GM12875 (cell line): ENCODE results near the gene IRF1.
"Not testable (repeated sequence)": the region's sequence is repeated elsewhere in the genome, so short reads cannot be mapped to it uniquely, and the experiment has no call there.

Experiments
- H3K4me3 ChIP-seq: one replicate; pipeline ENCODE4 v1.5.1; 2011; ENCODE audit warnings: low read depth, low read length, control low read depth
- CTCF ChIP-seq: IDR thresholded peaks from 2 replicates; pipeline ENCODE4 v1.5.1; 2011; ENCODE audit warnings: low read depth, mild to moderate bottlenecking, control low read depth, inconsistent platforms, low read length, moderate library complexity, borderline replicate concordance; ENCODE audit not compliant: insufficient read depth

IRF1 gene

DNA sequence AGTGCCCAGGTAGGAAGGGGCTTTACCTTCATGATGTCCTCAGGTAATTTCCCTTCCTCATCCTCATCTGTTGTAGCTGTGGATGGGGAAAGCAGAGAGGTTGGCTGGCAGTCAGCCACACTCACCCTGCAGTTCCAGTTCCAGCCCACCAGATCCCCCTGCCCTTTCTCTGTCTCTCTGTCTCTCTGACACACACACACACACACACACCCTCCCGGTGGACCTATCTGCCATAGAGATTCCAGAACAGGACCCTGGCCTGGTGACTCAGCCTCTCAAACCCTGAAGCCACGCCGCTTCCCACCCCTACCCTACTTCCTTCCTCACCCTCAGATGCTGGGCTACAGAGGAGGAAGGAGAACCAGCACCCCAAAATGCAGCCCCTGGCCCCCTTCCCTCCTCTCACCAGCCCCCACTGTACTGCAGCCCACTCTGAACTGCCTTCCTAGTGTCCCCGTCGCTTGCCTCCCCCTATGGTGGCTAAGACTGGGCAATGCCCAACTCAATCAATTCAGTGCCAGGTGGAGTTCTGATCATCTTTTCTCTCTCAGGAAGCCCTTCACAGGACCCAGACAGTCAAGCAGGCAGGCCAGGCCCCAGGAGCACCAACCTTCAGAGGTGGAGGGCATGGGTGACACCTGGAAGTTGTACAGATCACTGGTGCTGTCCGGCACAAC, 4.8 kb downstream of the IRF1 start:
- no peak overlapping the region for H3K4me3 ChIP-seq
- no peak for TF ChIP-seq CTCF

DNA sequence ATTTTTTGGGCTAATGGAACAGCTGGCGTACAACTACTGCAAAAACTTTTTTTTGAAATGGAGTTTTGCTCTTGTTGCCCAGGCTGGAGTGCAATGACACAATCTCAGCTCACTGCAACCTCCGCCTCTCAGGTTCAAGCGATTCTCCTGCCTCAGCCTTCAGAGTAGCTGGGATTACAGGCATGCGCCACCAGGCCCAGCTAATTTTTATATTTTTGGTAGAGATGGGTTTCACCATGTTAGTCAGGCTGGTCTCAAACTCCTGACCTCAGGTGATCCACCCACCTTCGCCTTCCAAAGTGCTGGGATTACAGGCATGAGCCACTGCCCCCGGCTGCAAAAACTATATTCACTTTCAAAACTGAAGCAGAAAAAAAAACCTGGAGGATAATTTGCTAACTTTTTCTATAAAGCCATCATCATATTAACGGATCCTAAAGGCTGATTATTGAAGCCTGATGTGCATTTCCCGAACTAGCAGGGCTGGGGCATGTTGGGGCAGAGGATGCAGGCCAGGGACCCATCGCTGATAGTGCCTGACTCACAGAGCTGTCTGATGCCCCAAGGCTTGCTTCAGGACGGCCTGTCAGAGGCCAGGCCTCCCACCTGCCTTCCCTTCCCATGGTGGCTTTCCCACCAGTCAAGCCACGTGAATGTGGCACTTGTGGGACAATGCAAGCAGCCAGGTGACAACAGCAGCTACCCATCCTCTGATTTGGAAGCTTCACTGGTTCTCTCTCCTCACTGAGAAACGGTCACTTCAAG, 5.5 kb downstream of the IRF1 start:
- not testable (repeated sequence) for H3K4me3 ChIP-seq

GRCh38 chr5:132484391-132484725, 6.2 kb downstream of the IRF1 start:
- no peak overlapping the region for H3K4me3 ChIP-seq
- no peak for TF ChIP-seq CTCF

- no peak for TF ChIP-seq CTCF
- H3K4me3 ChIP-seq = no peak overlapping the region
Observed at GRCh38 chr5:132483661-132484390, 6.7 kb downstream of the IRF1 start.

DNA sequence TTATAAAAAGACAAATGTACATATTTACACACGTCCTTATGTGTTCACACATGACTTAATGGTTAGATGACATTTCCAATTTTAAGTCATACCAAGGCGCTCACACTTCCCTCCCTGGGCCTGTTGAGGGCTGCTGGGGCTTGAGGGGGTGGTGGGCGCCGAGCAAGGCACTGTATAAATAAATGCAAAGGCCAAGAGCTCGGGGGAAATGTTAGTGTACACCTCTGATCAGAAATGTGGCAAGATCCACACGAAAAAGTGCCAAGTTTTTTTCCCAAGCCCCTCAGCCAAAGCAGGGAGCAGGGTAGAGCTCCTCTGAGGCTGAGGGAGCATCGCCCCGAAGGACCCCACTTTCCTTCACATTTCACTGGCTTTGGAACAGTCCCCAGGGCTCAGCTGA, 7.5 kb downstream of the IRF1 start:
- no peak for TF ChIP-seq CTCF
- no peak overlapping the region for H3K4me3 ChIP-seq

DNA sequence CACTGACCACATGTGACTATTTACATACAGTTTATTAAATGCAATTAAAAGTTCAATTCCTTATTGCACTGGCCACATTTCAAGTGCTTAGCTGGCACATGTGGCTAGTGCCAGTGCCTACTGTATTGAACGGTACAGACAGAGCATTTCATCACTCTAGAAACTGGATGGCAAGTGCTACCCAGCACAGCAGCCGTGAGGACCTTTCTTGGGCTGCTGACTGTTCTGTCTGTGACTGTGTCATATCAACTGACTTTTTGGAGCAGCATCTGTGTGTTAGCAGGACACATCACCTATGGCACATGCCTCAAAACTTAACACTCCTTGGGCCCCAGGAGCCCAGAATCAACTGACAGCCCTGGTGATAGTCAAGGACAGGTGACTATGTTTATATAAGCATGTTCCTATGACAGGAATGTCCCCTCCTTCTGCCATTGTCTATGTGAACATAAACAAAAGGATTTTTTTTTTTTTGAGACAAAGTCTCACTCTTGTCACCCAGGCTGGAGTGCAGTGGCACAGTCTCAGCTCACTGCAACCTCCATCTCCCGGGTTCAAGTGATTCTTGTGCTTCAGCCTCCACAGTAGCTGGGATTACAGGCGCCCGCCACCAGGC, 8.9 kb downstream of the IRF1 start:
- no peak overlapping the region for H3K4me3 ChIP-seq
- no peak for TF ChIP-seq CTCF

DNA sequence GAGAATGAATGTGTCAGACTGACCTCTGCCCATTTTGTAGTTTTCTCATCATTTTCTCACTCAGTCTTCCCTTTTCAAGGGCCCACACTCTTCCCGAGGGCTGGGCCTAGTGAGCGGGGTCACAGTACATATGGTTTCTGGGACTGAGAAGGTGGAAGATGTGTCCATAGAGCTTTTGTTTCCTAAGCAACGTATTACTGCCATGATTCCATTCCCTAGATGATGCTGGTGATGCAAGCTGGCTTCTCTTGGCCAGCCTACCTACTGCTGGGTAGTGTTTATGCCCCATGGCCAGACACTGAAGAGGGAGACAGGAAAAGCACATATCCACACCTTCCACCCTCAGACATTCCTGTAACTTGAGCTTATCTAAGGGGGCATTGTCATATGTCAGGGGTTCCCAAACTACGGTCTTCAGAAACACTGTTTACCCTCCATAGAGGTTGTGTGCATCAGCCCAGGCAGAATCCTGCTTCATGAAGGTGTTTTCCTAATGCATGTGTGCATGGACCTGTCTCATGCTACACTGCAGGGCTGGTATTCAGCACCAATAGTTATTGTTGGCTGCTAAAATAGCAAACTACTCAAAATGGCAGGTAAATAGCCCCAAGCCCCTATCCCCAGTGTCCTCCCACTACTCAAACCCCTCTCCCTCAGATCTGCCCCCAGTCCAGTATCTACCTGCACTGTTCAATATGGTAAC, 9.5 kb downstream of the IRF1 start:
- no peak overlapping the region for H3K4me3 ChIP-seq
- no peak for TF ChIP-seq CTCF
